Colon (tissue), 2 donors: ENCODE measurements around the gene CTBP2.

Experiments
- FAIRE-seq: peaks from 2 replicates; lab custom pipeline; 2012; peaks lifted over from hg19 to GRCh38; lab: Jason Lieb, UNC
- donor health status: control.
- donor health status: control.

Gene CTBP2

GRCh38 chr10:125144693-125145623, 15.4 kb downstream of the CTBP2 start:
- FAIRE-seq, result no peak

DNA sequence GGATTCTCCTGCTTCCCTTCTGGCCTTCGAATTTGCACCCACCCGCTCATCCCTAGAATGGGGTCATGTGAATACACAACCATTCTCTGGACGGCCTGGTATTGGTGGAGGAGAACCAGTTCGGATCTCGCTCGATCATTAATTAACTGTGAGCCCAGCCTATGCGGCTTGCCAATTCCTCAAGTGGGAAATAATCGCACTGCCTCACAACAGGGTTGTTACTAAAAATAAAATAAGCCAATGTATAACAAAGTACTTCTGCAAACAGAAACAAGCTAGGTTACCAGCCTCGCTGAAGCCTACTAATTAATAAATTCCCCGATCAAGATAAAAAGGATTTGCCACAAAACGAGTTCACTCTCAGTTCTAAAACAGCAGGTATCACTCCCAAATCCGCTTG, 16.2 kb downstream of the CTBP2 start:
- no peak for FAIRE-seq

DNA sequence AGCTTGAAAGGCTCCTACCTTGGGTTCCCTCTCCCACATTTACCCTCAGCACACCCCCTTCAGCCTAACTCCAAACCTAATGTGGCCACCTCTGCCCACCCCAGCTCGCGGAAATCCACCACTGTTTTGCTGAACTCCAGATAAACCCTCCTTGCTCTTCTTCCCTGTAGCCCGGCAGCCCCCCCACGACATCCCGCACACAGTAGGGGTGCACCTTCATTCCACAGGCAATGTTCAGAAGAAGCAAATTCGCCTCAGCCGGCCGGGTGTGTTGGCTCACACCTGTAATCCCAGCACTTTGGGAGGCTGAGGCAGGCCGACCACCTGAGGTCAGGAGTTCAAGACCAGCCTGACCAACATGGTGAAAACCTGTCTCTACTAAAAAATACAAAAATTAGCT, 17.4 kb downstream of the CTBP2 start:
- FAIRE-seq, result no peak

DNA sequence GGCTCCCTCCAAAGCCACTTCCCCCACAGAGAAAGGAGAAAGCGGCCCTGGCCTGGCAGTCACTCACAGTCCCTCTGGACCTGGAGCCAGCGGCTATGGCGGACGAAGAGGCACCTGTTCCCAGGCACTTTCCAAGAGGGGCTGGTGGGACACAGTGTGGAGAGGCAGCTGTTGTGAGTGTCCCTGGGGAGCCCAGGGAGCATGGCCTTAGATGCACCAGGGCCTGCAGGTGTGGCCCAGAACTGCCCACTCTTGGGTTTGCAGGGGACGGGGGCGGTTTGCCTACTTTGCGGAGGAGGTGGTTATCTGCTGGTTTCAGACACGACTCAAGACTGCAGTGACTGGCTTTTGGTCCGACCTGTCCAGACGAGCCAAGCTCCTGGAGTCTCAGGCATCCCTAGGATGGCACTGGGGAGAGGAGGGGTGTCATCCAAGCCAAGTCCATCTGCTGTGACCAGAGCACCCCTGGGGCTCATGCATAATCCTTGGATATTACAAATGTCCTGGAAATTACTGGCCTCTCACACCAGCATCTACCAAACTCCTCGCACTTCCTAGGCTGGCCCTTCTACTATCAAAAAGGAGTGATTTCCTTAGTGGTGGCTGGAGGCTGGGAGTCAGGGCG, 18.4 kb downstream of the CTBP2 start:
- FAIRE-seq, result no peak

DNA sequence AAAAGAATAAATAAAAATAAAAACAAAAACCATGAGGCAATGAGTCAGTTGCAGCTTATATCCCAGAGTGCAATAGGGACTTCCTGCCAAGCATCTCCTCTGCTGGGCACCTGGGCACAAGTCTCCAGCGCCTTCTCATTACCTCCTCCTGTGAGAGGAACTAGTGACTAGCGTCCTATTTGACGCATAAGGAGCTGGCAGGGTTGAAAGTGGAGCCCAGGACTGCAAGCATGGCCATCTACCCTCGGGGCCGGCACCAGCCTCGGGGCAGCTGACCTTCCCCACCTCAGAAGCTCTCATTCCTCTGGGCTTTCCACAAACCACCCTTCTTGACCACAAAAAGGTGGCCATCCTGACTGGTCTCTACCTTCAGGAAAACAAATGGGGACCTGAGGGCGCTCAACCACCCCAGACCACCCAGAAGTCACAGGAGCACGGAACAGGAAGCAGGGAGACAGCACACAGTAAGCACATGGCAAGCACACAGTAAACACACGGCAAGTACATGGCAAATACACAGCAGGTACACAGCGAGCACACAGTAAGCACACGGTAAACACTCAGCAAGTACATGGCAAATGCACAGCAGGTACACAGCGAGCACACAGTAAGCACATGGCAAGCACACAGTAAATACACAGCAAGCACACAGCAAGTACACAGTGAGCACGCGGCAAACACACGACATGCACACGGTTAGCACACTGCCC, 19.1 kb downstream of the CTBP2 start:
- no peak for FAIRE-seq

DNA sequence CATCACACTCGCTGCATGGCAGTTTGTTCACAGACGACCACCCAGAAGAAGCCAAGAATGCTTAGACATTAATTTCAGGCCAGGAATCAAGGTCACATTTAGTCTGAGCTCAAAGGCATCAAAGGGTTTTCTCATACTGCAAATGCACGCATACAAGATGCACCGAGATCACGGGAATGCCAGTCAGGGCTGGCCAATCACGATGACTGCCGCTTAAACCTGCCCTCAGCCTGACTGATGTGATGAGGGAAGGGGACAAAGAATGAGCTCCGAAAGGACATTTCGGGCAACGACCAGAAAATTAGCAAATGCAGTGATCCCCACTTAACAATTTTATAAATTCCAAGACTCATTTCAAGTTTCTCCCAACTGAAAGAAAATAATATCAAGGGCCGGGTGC, 20.2 kb downstream of the CTBP2 start:
- no peak for FAIRE-seq

DNA sequence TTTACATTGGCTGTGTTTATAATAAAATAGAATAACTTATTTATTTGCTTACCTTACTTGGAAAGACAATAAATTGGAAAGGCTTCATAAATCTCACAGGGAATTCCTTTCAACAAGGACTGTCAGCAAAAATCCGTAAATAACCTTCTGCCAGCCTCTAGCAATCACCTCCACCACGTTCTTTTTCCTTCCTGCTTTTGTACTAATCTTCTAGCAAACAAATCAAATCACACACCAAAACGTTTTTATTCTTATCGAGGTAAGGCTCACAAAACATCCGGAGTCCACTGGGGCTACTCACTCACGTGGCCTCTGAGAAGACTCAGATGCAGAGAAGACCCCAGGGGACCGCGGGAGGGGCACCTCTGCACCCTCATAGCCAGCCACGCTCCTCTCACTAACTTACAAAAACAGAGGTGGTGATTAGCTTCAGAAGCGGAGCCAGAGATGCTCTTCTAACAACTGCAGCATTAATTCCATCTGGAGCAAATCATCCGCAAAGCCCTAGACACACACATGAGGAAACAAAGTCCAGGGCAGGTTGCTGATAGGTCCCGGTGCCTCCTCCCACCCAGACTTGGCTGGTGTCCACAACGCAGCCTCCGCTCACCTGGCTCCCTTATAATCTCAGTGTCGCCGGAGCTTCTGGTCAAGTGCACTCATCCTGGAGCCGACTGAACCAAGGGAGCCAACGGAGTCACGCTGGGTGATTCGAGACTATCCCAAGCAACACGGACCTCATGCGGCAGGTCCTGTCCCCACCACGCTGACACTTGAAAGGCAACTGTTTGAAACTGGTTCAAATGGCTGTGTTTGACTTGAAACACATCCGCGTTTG, 22.5 kb downstream of the CTBP2 start:
- FAIRE-seq, result no peak

- no peak for FAIRE-seq
Observed at GRCh38 chr10:125136087-125136486, 24.3 kb downstream of the CTBP2 start.

DNA sequence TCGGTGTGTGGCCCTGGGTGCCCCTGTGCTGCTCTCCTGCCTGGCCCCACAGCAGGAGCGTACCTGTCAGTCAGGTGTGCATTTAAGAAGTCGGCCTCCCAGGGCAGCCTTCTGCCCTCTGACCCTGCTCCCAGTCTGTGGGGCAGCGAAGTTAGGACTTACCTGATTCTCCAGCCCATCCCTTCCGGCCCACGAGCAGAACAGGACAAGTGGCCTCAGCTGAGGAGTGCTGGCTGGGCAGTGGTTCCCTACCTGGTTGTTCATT, 24.7 kb downstream of the CTBP2 start:
- FAIRE-seq, result no peak

- FAIRE-seq, result no peak
Observed at GRCh38 chr10:125134916-125135770, 25.2 kb downstream of the CTBP2 start.

GRCh38 chr10:125134483-125134848, 25.9 kb downstream of the CTBP2 start:
- no peak for FAIRE-seq

DNA sequence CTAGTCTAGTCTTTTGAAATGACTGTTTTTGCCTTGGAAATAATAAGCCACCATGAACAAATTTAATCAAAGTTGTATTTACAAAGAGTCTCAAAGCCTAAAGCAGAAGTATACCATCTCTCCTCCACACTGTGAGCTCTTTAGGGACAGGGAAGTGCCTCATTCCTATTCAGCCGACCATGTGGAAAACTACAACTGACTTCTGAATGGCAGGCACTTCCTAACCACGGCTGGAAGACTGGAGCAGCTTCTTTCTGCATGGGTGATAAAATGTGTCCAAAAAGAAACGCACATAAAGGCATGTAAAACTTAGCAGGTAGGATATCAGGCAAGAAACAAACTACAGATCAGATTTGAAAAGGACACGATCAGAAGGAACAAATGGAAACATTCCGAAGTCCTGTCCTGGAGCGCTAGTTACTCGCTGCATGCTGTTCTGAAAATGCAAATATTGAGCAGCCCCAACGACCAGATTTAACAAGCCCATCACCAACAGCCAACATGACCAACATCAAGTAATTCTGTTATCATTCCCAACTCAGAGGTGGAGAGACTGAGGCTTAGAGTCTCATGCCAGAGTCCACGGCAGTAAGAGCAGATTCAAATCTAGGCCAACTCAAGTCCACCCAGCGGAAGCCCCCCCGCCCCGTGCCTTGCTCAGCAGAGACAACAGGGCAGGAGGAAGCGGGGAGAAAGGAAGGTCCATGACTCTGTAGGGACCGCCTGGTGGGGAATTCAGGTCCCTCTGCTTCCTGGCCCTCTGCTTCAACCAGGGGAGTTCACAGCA, 26.5 kb downstream of the CTBP2 start:
- no peak for FAIRE-seq

GRCh38 chr10:125132344-125132743, 28.0 kb downstream of the CTBP2 start:
- no peak for FAIRE-seq

DNA sequence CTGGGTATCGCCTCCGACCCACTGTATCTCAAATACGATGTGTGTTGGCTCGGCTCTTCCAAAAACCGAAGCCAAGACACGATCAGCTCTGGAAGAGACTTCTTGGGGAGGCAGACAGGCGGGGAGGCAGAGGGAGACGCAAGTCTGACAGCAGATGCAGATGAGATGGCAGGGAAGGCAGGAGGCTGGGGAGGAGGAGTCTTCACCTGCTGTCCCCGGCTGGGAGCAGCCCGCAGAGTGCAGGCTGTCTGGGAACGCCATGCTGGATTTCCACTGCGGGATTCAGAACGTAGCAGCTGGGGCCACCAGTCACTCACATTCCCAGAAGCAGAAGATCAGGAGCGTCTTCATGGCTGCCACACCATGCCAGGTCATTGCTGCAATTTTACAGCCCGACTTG, 29.4 kb downstream of the CTBP2 start:
- no peak for FAIRE-seq

GRCh38 chr10:125130260-125130659, 30.1 kb downstream of the CTBP2 start:
- FAIRE-seq, result no peak

- FAIRE-seq, result no peak
Observed at GRCh38 chr10:125129076-125129458, 31.3 kb downstream of the CTBP2 start.

DNA sequence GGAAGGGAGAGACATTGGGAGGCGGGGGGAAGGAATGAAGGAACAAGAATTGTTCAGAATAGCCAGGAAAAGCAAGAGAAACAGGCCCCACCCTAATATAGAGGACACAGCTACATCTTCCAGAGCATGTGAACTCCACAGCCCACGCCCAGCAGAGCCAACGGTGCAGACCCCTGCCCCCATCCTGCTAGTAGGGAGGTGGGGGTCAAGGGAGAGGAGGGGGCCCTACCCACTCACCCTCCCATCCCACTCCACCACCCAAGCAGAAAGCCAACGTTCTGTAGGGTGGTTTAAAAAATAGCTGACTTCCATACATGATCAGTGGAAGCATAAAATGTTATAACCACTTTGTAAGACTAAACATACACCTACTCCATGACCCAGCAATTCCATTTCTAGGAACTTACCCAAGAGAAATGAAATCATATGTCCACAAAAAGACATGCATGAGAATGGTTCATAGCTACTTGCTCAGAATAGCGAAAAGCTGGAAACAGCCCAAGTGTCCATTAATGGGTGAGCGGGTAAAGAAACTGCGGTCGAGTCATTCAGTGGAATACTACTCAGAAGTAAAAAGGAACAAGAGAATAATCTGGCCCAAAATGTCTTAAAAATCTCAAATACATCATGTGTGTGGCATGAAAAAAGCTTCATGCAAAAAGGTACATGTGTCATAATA, 31.8 kb downstream of the CTBP2 start:
- no peak for FAIRE-seq

- FAIRE-seq, result no peak
Observed at GRCh38 chr10:125127986-125128385, 32.4 kb downstream of the CTBP2 start.

DNA sequence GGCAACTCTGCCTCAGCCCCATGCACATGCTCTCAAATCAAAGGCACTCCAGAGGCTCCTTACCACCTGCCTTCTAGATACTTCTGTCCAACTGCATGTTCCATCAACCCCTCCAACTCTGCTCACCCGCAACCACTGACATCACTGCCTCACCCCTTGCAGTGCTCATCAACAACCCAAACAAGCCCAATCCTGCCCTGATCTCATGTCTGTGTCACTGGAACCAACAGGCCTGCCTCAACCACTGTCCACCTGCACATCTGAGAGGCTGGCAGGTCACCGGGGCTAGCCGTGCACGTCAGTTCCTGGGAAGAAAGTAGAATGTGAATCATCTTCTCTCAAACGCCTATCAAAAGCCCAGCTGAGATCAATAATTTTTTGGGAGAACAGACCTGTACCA, 33.3 kb downstream of the CTBP2 start:
- no peak for FAIRE-seq
